ENCODE results near the gene VSTM4. TPM values are rescaled to one million over a fixed set of nuclear protein-coding genes. Genes with fewer than 3 reads are reported as not detected.

The VSTM4 gene
- total and polyA plus RNA-seq, 2 donors (not counting 1 experiment from before 2014, with no cell fraction given), result not detected

- no peak overlapping the region for H3K4me3 Mint-ChIP-seq
- no peak for ATAC-seq (ENCODE audit: low read depth)
- no peak overlapping the region for H3K4me2 ChIP-seq (replicated peaks; ENCODE audit: low read depth, low read length, poor library complexity, severe bottlenecking)
- H3K27ac ChIP-seq (ENCODE audit: low read length in 2 of 2), result no peak overlapping the region
- peaks cover 0 to 3% (median 0%) of the 10 kb centered on the region in 4 experiments for H3K27me3 ChIP-seq (replicated peaks in 1 of 4; ENCODE audit: control extremely low read depth in 1 of 4, control insufficient read depth in 3 of 4, insufficient read depth in 4 of 4, low read length in 3 of 4)
- H3K9ac ChIP-seq (ENCODE audit: low read length), result no peak overlapping the region
- peaks cover 5% of the 10 kb centered on the region for H3K9me3 Mint-ChIP-seq (ENCODE audit: insufficient read depth)
- H2AFZ ChIP-seq (ENCODE audit: insufficient read depth, low read depth, low read length, poor library complexity, severe bottlenecking), result no peak overlapping the region
- CTCF ChIA-PET, result no interaction called here
- POLR2A ChIA-PET, result no interaction called here
- no peaks in the 10 kb centered on the region for H3K36me3 ChIP-seq (replicated peaks in 1 of 2; ENCODE audit: control extremely low read depth in 1 of 2, control insufficient read depth in 1 of 2, extremely low read depth in 1 of 2, insufficient read depth in 2 of 2, low read length in 1 of 2)
- no peaks in the 10 kb centered on the region for H3K4me1 ChIP-seq (ENCODE audit: control insufficient read depth in 2 of 2, insufficient read depth in 2 of 2, low read length in 2 of 2)
- H3K4me3 ChIP-seq (ENCODE audit: control extremely low read depth in 1 of 5, extremely low read depth in 1 of 5, insufficient read depth in 1 of 5, low read depth in 2 of 5, low read length in 4 of 5), result no peak overlapping the region
- H3K4me1 Mint-ChIP-seq, result no peaks in the 10 kb centered on the region
- no peak overlapping the region for H3K27ac Mint-ChIP-seq
- TF ChIP-seq CTCF (IDR thresholded peaks at IDR 0.05), result no peak
- TF ChIP-seq EZH2 (IDR thresholded peaks at IDR 0.05; ENCODE audit: borderline replicate concordance, insufficient read depth, low read depth, low read length, poor library complexity, severe bottlenecking), result no peak
- intact Hi-C loops (cut with micrococcal nuclease), result no loop called here
- H3K27me3 Mint-ChIP-seq, result peaks cover 23% of the 10 kb centered on the region
- H3K9me3 ChIP-seq (ENCODE audit: control extremely low read depth in 1 of 3, control insufficient read depth in 2 of 3, insufficient read depth in 1 of 3, low read length in 2 of 3), result peaks cover 0 to 10% (median 9%) of the 10 kb centered on the region in 3 donors
- H3K79me2 ChIP-seq (ENCODE audit: control insufficient read depth, insufficient read depth, low read length), result no peaks in the 10 kb centered on the region
- H4K20me1 ChIP-seq (ENCODE audit: control insufficient read depth, insufficient read depth, low read length, poor library complexity, severe bottlenecking), result no peaks in the 10 kb centered on the region
- DNase-seq, result no peak
These were observed 27.9 kb upstream of the VSTM4 start for GRCh38 chr10:49143249-49143648.

DNA sequence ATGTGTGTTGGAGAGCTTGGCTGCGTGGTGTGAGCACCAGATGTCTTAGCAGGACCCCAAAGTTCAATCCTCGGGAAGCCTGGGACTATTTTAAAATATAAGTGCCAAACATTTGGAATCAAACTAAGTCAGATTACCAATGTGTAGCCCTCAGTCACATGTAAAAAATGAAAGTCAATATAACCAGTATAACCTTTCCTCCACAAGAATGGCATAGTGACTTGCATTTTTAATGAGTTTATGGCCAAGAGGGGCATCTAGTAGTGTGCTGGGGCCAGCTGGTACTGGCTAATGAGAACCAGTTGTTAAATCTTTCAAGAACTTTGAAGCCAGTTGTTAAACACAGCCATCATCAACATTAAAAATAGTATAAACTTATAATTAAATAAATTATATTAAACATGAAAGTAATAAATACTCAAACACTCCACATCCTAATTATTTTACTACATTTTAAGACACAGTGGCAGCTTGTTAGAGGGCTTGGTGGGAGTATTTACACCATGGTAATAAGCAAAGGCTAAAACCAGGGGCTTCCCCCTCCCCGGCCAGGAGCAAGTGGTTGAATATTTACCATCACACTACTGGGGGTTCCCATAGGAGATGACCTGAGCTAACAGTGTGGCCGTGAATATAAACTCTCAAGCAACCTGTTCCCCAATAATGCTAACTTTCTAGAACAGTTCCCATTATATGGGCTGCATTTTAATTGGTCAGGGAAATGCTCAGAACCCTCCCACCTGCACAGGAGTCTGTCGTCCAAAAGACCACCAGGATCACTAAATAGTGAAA is 26.4 kb upstream of the VSTM4 start:
- Histone ChIP-seq H3K4me3 (ENCODE audit: control extremely low read depth in 1 of 5, extremely low read depth in 1 of 5, insufficient read depth in 1 of 5, low read depth in 2 of 5, low read length in 4 of 5) (no peak overlapping the region), H3K4me2 (replicated peaks; ENCODE audit: low read depth, low read length, poor library complexity, severe bottlenecking) (no peak overlapping the region), H3K79me2 (ENCODE audit: control insufficient read depth, insufficient read depth, low read length) (no peaks in the 10 kb centered on the region), H3K4me1 (ENCODE audit: control insufficient read depth in 2 of 2, insufficient read depth in 2 of 2, low read length in 2 of 2) (no peaks in the 10 kb centered on the region), H3K9ac (ENCODE audit: low read length) (no peak overlapping the region), H3K27me3 (replicated peaks in 1 of 4; ENCODE audit: control extremely low read depth in 1 of 4, control insufficient read depth in 3 of 4, insufficient read depth in 4 of 4, low read length in 3 of 4) (no peaks in the 10 kb centered on the region), H4K20me1 (ENCODE audit: control insufficient read depth, insufficient read depth, low read length, poor library complexity, severe bottlenecking) (no peaks in the 10 kb centered on the region), H3K9me3 (ENCODE audit: control extremely low read depth in 1 of 3, control insufficient read depth in 2 of 3, insufficient read depth in 1 of 3, low read length in 2 of 3) (peaks cover 0 to under 1% (median 0%) of the 10 kb centered on the region in 3 donors), H3K36me3 (replicated peaks in 1 of 2; ENCODE audit: control extremely low read depth in 1 of 2, control insufficient read depth in 1 of 2, extremely low read depth in 1 of 2, insufficient read depth in 2 of 2, low read length in 1 of 2) (no peaks in the 10 kb centered on the region), H3K27ac (ENCODE audit: low read length in 2 of 2) (no peak overlapping the region), H2AFZ (ENCODE audit: insufficient read depth, low read depth, low read length, poor library complexity, severe bottlenecking) (no peak overlapping the region)
- Mint-ChIP-seq H3K27me3 (peaks cover 15% of the 10 kb centered on the region), H3K9me3 (ENCODE audit: insufficient read depth) (no peaks in the 10 kb centered on the region), H3K4me3 (no peak overlapping the region), H3K4me1 (peaks cover 2% of the 10 kb centered on the region), H3K27ac (no peak overlapping the region)
- intact Hi-C loops (cut with micrococcal nuclease), result no loop called here
- ChIA-PET POLR2A (no interaction called here), CTCF (no interaction called here)
- TF ChIP-seq EZH2 (IDR thresholded peaks at IDR 0.05; ENCODE audit: borderline replicate concordance, insufficient read depth, low read depth, low read length, poor library complexity, severe bottlenecking) (no peak), CTCF (IDR thresholded peaks at IDR 0.05) (no peak)
- DNase-seq, result no peak
- 50% methylated on average over 1 of the region's 5 CpGs for WGBS (ENCODE audit: insufficient coverage)
- ATAC-seq (ENCODE audit: low read depth), result no peak

All from B cell (primary cell).